OCI-LY7 (cell line): ENCODE measurements around the gene KCNJ12. TPM values are rescaled to one million over a fixed set of nuclear protein-coding genes. Genes with fewer than 3 reads are reported as not detected.

Experiments
- BruUV-seq: library from RNA; stranded (reverse); fragments of 400-500 nt; replicated peaks from 2 replicates; lab custom pipeline; 2021; lab: Mats Ljungman, UMichigan
- CTCF ChIA-PET: fragments of 300-600 bp; sonication (Branson Sonifier 250); formaldehyde crosslinking; loops from one replicate; lab custom pipeline; 2022; ENCODE audit warnings: antibody characterized with exemption; ENCODE audit not compliant: unreplicated experiment; lab: Charles Lee
- POLR2A ChIA-PET: fragments of 300-600 bp; sonication (Branson Sonifier 250); formaldehyde crosslinking; loops from one replicate; lab custom pipeline; 2022; ENCODE audit warnings: antibody characterized with exemption; lab: Charles Lee
- DNase-seq: peaks from one replicate; pipeline ENCODE4 v3.0.0-alpha.2; 2015; ENCODE audit warnings: low spot score
- H2AFZ ChIP-seq: fragments of 200-600 bp; sonication (generic), shearing (Covaris generic); 2 replicates; pipeline ENCODE4 v1.6.1; 2014; ENCODE audit warnings: mild to moderate bottlenecking, antibody characterized with exemption, low read length, moderate library complexity
- H3K27ac ChIP-seq: fragments of 200-600 bp; sonication (generic); 2 replicates; pipeline ENCODE4 v1.5.1; 2014; ENCODE audit warnings: mixed run types, low read depth, mild to moderate bottlenecking, moderate library complexity, low read length, inconsistent platforms; ENCODE audit not compliant: poor library complexity, severe bottlenecking
- H3K36me3 ChIP-seq: fragments of 200-600 bp; sonication (generic); 2 replicates; pipeline ENCODE4 v1.6.1; 2014; ENCODE audit warnings: mild to moderate bottlenecking, antibody characterized with exemption, low read length, moderate library complexity, mixed read lengths; ENCODE audit not compliant: insufficient read depth
- H3K4me1 ChIP-seq: fragments of 200-600 bp; sonication (generic); 2 replicates; pipeline ENCODE4 v1.5.1; 2014; ENCODE audit warnings: mild to moderate bottlenecking, low read length; ENCODE audit not compliant: insufficient read depth, poor library complexity, severe bottlenecking
- H3K4me2 ChIP-seq: fragments of 200-600 bp; sonication (generic); 2 replicates; pipeline ENCODE4 v1.6.1; 2014; ENCODE audit warnings: mild to moderate bottlenecking, low read length
- H3K4me3 ChIP-seq: fragments of 200-600 bp; sonication (generic); 2 replicates; pipeline ENCODE4 v1.5.1; 2014; ENCODE audit warnings: mild to moderate bottlenecking, low read depth, low read length; ENCODE audit not compliant: poor library complexity, severe bottlenecking
- H3K79me2 ChIP-seq: fragments of 200-600 bp; sonication (generic); 2 replicates; pipeline ENCODE4 v1.6.1; 2016; ENCODE audit warnings: low read depth, mild to moderate bottlenecking, low read length, moderate library complexity, mixed read lengths; ENCODE audit not compliant: insufficient read depth
- H3K9me2 ChIP-seq: fragments of 200-600 bp; sonication (generic); 2 replicates; pipeline ENCODE4 v1.6.1; 2016; ENCODE audit warnings: mild to moderate bottlenecking, low read length, mixed read lengths; ENCODE audit not compliant: insufficient read depth
- H3K9me3 ChIP-seq: fragments of 200-600 bp; sonication (generic); 2 replicates; pipeline ENCODE4 v1.6.1; 2014; ENCODE audit warnings: mild to moderate bottlenecking, mixed run types, low read length, mixed read lengths
- H4K20me1 ChIP-seq: fragments of 200-600 bp; sonication (generic); 2 replicates; pipeline ENCODE4 v1.6.1; 2014; ENCODE audit warnings: mild to moderate bottlenecking, antibody characterized with exemption, low read length, moderate library complexity, mixed read lengths; ENCODE audit not compliant: insufficient read depth
- EZH2phosphoT487 ChIP-seq: fragments of 200-600 bp; sonication (generic); IDR thresholded peaks from 2 replicates; pipeline ENCODE4 v1.6.1; 2018; ENCODE audit warnings: low read depth, borderline replicate concordance, mild to moderate bottlenecking, mixed run types, antibody characterized with exemption, low read length, moderate library complexity, mixed read lengths
- intact Hi-C: fragments of 100-400 bp; cut with micrococcal nuclease; formaldehyde crosslinking; loops from one replicate; pipeline ENCODE4 v1.10.0; 2022; ENCODE audit not compliant: unreplicated experiment
- total RNA-seq, 2 experiments: library from RNA; depleted of rRNA in 1 of 2; stranded (reverse); fragments of >200 nt in 1 of 2; shearing (Covaris generic) in 1 of 2; gene quantifications; 2 replicates each; pipeline ENCODE4 v1.2.3, GENCODE V29; 2014 to 2022
- TF ChIP-seq, protein P1 (sequence below): fragments of 200-600 bp; sonication (generic); conservative IDR thresholded peaks from 2 replicates; pipeline ENCODE4 v1.5.1; 2014; ENCODE audit warnings: mild to moderate bottlenecking, antibody characterized with exemption, low read length, moderate library complexity, mixed read lengths

KCNJ12 gene
- total RNA-seq, 2 experiments from 2014 or later = 0.16 to 0.17 TPM

DNA sequence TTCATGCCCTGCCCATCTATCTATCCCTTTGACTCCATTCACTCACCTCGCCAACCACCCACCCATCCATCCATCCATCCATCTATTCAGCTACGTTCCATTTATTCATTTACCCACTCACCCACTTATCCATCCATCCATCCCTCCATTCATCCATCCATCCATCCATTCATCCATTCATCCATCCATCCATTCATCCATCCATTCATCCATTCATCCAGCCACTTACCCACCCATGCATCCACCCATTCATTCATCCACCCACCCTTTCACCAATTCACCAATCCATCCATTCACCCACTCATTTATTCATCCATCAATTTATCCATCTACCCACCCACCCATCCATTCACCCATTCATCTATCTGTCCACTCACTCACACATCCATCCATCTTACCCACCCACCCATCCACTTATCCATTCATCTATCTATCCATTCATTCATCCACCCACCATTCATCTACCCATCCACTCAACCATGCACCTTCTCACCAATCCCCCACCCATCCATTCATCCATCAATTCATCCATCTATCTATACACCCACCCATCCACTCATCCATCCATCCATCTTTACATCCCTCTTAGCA is 19.5 kb upstream of the KCNJ12 start:
- Histone ChIP-seq H3K4me1 (peaks cover under 1% of the 10 kb centered on the region), H3K79me2 (no peaks in the 10 kb centered on the region), H3K4me2 (no peak overlapping the region), H3K36me3 (no peaks in the 10 kb centered on the region), H4K20me1 (no peaks in the 10 kb centered on the region), H3K9me3 (no peaks in the 10 kb centered on the region), H2AFZ (no peak overlapping the region), H3K4me3 (no peak overlapping the region), H3K9me2 (no peaks in the 10 kb centered on the region), H3K27ac (no peak overlapping the region)
- ChIA-PET CTCF (no interaction called here), POLR2A (no interaction called here)
- TF ChIP-seq, protein P1, sequence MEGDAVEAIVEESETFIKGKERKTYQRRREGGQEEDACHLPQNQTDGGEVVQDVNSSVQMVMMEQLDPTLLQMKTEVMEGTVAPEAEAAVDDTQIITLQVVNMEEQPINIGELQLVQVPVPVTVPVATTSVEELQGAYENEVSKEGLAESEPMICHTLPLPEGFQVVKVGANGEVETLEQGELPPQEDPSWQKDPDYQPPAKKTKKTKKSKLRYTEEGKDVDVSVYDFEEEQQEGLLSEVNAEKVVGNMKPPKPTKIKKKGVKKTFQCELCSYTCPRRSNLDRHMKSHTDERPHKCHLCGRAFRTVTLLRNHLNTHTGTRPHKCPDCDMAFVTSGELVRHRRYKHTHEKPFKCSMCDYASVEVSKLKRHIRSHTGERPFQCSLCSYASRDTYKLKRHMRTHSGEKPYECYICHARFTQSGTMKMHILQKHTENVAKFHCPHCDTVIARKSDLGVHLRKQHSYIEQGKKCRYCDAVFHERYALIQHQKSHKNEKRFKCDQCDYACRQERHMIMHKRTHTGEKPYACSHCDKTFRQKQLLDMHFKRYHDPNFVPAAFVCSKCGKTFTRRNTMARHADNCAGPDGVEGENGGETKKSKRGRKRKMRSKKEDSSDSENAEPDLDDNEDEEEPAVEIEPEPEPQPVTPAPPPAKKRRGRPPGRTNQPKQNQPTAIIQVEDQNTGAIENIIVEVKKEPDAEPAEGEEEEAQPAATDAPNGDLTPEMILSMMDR = no peak
- TF ChIP-seq EZH2phosphoT487 = no peak
- no TSS peak for BruUV-seq
- intact Hi-C loops = no loop called here
- DNase-seq = no peak

- Histone ChIP-seq H4K20me1 (no peaks in the 10 kb centered on the region), H3K9me3 (no peaks in the 10 kb centered on the region), H3K4me1 (no peaks in the 10 kb centered on the region), H2AFZ (no peak overlapping the region), H3K4me2 (no peak overlapping the region), H3K4me3 (no peak overlapping the region), H3K36me3 (no peaks in the 10 kb centered on the region), H3K27ac (no peak overlapping the region), H3K79me2 (no peaks in the 10 kb centered on the region), H3K9me2 (no peaks in the 10 kb centered on the region)
- ChIA-PET CTCF (no interaction called here), POLR2A (no interaction called here)
- BruUV-seq = no TSS peak
- no peak for DNase-seq
- intact Hi-C loops = no loop called here
- TF ChIP-seq, protein P1 = no peak
- no peak for TF ChIP-seq EZH2phosphoT487
Observed at GRCh38 chr17:21357281-21357680, 18.9 kb upstream of the KCNJ12 start.

GRCh38 chr17:21357696-21358656 is 18.2 kb upstream of the KCNJ12 start:
- no peak for DNase-seq
- H3K4me3 ChIP-seq = no peak overlapping the region
- no peaks in the 10 kb centered on the region for H4K20me1 ChIP-seq
- H3K79me2 ChIP-seq = no peaks in the 10 kb centered on the region
- POLR2A ChIA-PET = interaction anchor here (0.5 to 0.8 kb wide), 2 partner anchors 246 to 315 kb away, joined by 3 to 4 read pairs; no protein-coding TSS in a partner anchor
- H3K27ac ChIP-seq = no peak overlapping the region
- H3K9me2 ChIP-seq = no peaks in the 10 kb centered on the region
- H3K36me3 ChIP-seq = no peaks in the 10 kb centered on the region
- no peak overlapping the region for H2AFZ ChIP-seq
- intact Hi-C loops = no loop called here
- no peaks in the 10 kb centered on the region for H3K4me1 ChIP-seq
- no TSS peak for BruUV-seq
- TF ChIP-seq EZH2phosphoT487 = no peak
- TF ChIP-seq, protein P1 = no peak
- no peaks in the 10 kb centered on the region for H3K9me3 ChIP-seq
- CTCF ChIA-PET = no interaction called here
- no peak overlapping the region for H3K4me2 ChIP-seq
